Measurements from ENCODE around the gene RNF126. TPM values are rescaled to one million over a fixed set of nuclear protein-coding genes. Genes with fewer than 3 reads are reported as not detected.
"Not testable (repeated sequence)": the region's sequence is repeated elsewhere in the genome, so short reads cannot be mapped to it uniquely, and the experiment has no call there.

The RNF126 gene
- total RNA-seq, 1 donor from 2014 or later = 34.8 TPM

- no peak for DNase-seq (ENCODE audit: low spot score)
These were observed 16.0 kb downstream of the RNF126 start for GRCh38 chr19:646779-647565.

GRCh38 chr19:645912-646778, 16.9 kb downstream of the RNF126 start:
- no peak for DNase-seq (ENCODE audit: low spot score)

GRCh38 chr19:644789-645188, 18.2 kb downstream of the RNF126 start:
- no peak for DNase-seq (ENCODE audit: low spot score)

- no peak for DNase-seq (ENCODE audit: low spot score)
These were observed 18.7 kb downstream of the RNF126 start for GRCh38 chr19:644363-644762.

GRCh38 chr19:643736-644135, 19.3 kb downstream of the RNF126 start:
- no peak for DNase-seq (ENCODE audit: low spot score)

GRCh38 chr19:642767-643727, 20.0 kb downstream of the RNF126 start:
- DNase-seq (ENCODE audit: low spot score) = no peak

GRCh38 chr19:641702-642101, 21.3 kb downstream of the RNF126 start:
- no peak for DNase-seq (ENCODE audit: low spot score)

- DNase-seq (ENCODE audit: low spot score) = no peak
These were observed 22.3 kb downstream of the RNF126 start for GRCh38 chr19:640606-641189.

GRCh38 chr19:640161-640558, 22.9 kb downstream of the RNF126 start:
- no peak for DNase-seq (ENCODE audit: low spot score)

GRCh38 chr19:639253-640160, 23.5 kb downstream of the RNF126 start, which contains the start of gene FGF22:
TSS of gene FGF22 (plus strand) at chr19:639879. CDS start at chr19:639926, 47 bp downstream.
- peak; percentile 92 for DNase-seq (ENCODE audit: low spot score)

- no peak for DNase-seq (ENCODE audit: low spot score)
These were observed 24.1 kb downstream of the RNF126 start for GRCh38 chr19:638906-639252.

- no peak for DNase-seq (ENCODE audit: low spot score)
These were observed 27.9 kb downstream of the RNF126 start for GRCh38 chr19:634975-635652.

GRCh38 chr19:633786-634639, 29.0 kb downstream of the RNF126 start:
- no peak for DNase-seq (ENCODE audit: low spot score)

GRCh38 chr19:633068-633785, 29.8 kb downstream of the RNF126 start, which contains the start of gene POLRMT:
TSS of gene POLRMT (minus strand) at chr19:633537. CDS start at chr19:633512, 25 bp downstream.
- DNase-seq (ENCODE audit: low spot score) = peak; percentile 99

- no peak for DNase-seq (ENCODE audit: low spot score)
These were observed 30.4 kb downstream of the RNF126 start for GRCh38 chr19:632579-633067.

GRCh38 chr19:629961-630714, 32.9 kb downstream of the RNF126 start:
- DNase-seq (ENCODE audit: low spot score) = no peak

GRCh38 chr19:629515-629914, 33.5 kb downstream of the RNF126 start:
- DNase-seq (ENCODE audit: low spot score) = not testable (repeated sequence)

Data from mucosa of gallbladder (tissue), 1 donor.